Epithelial cell of esophagus (primary cell): ENCODE results near the gene AATF.

Experiments
- DNase-seq: peaks from one replicate; pipeline ENCODE4 v3.0.0; 2010; ENCODE audit warnings: low read depth
- H3K4me3 ChIP-seq: 2 replicates; pipeline ENCODE4 v1.5.1; 2011; ENCODE audit warnings: mild to moderate bottlenecking, low read length, control low read depth
- TF ChIP-seq, protein P1 (sequence below): IDR thresholded peaks from 2 replicates; pipeline ENCODE4 v1.5.1; 2011; ENCODE audit warnings: low read depth, mild to moderate bottlenecking, low read length, control low read depth, inconsistent platforms; ENCODE audit not compliant: insufficient read depth; ENCODE audit errors: missing control alignments

The AATF gene

DNA sequence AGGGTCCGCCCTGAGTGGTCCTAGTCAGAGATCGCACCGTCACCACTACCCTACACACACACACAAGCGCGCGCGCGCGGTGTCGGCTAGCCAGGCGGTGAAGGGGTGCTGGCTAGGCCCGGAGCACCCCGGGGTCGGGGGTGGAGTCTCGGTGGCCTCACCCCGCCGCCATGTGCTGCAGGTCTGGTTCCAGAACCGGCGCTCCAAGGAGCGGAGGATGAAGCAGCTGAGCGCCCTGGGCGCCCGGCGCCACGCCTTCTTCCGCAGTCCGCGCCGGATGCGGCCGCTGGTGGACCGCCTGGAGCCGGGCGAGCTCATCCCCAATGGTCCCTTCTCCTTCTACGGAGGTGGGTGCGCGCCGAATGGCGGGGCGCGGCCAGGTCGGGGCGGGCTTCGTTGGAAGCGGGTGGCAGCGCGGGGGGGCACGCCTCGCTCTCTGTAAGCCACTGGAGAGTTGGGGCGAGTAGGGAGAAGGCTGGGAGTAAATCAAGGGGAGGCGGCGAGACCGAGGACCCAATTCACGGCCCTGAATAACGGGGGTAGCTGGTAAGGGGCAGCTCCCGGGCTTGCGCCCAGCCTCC lies 6.6 kb upstream of the AATF start:
- no peak for DNase-seq
- TF ChIP-seq, protein P1, sequence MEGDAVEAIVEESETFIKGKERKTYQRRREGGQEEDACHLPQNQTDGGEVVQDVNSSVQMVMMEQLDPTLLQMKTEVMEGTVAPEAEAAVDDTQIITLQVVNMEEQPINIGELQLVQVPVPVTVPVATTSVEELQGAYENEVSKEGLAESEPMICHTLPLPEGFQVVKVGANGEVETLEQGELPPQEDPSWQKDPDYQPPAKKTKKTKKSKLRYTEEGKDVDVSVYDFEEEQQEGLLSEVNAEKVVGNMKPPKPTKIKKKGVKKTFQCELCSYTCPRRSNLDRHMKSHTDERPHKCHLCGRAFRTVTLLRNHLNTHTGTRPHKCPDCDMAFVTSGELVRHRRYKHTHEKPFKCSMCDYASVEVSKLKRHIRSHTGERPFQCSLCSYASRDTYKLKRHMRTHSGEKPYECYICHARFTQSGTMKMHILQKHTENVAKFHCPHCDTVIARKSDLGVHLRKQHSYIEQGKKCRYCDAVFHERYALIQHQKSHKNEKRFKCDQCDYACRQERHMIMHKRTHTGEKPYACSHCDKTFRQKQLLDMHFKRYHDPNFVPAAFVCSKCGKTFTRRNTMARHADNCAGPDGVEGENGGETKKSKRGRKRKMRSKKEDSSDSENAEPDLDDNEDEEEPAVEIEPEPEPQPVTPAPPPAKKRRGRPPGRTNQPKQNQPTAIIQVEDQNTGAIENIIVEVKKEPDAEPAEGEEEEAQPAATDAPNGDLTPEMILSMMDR, result no peak
- H3K4me3 ChIP-seq, result no peak overlapping the region

DNA sequence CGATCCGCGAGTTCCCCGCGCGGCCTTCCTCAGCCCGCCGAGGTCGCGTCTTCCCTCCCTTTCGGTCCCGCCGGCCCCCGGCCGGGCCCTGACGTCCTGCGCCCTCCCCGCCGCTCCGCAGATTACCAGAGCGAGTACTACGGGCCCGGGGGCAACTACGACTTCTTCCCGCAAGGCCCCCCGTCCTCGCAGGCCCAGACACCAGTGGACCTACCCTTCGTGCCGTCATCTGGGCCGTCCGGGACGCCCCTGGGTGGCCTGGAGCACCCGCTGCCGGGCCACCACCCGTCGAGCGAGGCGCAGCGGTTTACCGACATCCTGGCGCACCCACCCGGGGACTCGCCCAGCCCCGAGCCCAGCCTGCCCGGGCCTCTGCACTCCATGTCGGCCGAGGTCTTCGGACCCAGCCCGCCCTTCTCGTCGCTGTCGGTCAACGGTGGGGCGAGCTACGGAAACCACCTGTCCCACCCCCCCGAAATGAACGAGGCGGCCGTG lies 6.1 kb upstream of the AATF start:
- TF ChIP-seq, protein P1, result no peak
- no peak overlapping the region for H3K4me3 ChIP-seq
- DNase-seq, result no peak

DNA sequence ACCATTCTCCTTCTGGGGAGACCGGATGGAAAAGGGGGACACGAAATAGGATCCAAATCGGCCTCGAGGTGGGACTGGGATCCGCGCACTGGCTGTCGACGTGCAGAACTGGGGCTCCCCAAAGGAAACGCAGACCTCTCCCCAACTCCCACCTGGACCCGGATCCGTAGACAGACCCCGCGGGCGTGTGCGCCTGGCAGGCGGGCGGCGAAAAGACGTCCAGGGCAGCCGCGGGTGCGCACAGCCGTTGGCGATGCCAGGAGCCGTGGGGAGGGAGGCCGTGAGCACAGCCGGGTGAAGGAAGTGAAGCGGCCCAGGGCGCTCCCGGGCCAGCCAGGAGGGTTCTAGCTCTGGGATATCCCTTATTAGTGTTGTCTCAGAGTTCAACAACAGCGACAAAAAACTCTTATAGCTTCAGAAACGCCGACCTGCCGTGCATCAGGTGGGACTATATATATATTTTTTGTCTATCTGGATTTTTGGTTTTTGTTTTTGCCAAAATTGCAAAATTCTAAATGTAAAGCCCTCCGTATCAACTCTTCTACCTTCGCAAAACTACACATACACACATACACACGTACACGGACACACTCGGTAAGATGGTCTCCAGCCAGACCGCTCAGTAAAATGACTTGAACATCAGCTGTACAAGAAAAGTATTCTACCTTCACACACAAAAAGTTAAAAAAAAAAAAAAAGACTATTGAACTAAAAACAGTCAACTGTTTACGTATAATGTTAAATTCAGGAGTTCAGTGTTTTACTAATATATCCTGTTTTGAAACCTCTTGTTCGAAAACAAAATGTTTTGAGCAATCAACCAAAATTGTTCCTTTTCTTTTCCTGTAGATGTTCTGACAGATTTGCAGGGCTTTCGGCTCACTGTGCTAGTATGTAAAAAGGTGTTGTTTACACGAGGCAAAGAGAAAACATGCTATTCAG lies 5.2 kb upstream of the AATF start:
- TF ChIP-seq, protein P1, result no peak
- H3K4me3 ChIP-seq, result no peak overlapping the region
- no peak for DNase-seq

DNA sequence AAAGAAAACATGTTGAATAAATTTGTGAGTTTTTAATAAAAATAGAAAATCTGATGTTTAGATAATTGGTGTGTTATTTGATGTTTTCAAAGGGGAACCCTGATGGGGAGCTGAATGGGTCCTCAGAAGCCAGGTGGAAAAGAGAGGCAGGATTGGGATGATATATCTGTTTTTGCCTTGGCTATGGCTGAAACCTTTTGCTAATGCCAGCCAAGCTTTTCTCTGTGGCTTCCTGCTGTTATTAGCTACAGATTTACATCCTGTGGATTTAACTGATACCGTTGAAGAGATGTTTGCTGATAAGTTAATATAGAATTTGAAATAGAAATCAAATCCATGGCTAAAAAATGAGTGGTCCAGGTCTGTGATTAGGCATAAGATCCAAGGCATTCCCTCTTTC lies 4.2 kb upstream of the AATF start:
- TF ChIP-seq, protein P1, result no peak
- H3K4me3 ChIP-seq, result no peak overlapping the region

DNA sequence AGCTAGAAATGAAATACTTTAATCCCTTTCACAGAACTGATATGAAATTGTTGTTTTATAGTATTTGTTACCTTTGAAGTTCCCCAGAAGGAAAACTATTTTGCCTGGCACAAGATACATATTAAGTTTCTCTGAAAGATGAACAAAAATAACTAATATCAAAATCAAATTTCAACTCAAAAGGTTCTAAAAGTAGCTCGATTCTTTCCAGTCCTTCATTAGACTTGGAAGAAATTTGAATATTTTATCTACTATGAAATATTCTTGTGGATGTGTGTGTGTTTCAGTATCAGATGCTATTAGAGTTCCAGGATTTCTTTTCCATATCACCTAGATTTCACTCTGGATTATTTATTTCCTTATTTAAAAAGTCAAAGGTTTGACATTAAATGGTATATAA lies 3.6 kb upstream of the AATF start:
- no peak overlapping the region for H3K4me3 ChIP-seq
- TF ChIP-seq, protein P1, result no peak
- no peak for DNase-seq

More for the DNA sequence above, 4.2 kb upstream of the AATF start:
- no peak for DNase-seq

DNA sequence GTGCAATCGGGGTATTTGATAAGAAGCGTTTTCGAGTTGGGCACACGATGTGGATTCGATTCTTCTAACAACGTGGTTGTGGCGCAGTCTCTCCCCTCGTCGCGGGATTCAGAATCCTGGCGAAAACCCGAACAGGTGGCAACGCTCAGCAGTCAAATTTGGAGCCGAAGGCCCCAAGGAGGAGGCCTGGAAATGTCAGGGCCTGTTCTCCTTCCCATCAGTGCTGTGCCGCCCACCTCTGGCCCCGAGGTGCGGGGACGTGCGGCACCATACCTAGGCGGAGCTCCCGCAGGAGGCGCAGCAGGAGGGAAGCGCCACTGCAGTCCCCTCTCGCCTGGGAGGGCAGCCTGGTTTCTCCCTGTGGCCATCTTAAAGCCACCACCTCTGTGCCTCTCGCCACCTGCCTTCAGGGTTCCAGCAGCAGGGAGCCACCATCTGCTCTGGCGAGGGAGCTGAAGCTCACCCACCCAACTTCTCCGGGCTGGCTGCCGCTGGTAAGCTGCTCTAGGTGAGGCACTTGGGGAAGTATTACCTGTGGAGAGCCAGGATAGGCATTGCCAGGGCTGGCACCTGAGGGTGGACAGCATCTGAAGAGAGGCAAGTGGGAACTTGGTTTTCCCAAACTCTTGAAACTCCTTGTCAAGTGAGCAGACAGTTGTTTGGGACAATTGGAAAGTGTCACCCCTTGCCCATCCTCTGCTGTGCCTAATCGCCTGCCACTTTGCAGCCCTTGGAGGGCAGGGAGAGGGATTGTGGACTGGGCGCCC lies 2.6 kb upstream of the AATF start:
- TF ChIP-seq, protein P1, result no peak
- DNase-seq, result no peak
- no peak overlapping the region for H3K4me3 ChIP-seq
